HG03439 (cell line): ENCODE data around the gene YTHDC1.
"Not testable (repeated sequence)": the region's sequence is repeated elsewhere in the genome, so short reads cannot be mapped to it uniquely, and the experiment has no call there.

Experiments used
- ATAC-seq: cut with Tn5 transposase; IDR thresholded peaks from one replicate; pipeline ENCODE4 v1.9.1; 2021; ENCODE audit warnings: mild to moderate bottlenecking, moderate library complexity; ENCODE audit not compliant: unreplicated experiment

Gene YTHDC1

DNA sequence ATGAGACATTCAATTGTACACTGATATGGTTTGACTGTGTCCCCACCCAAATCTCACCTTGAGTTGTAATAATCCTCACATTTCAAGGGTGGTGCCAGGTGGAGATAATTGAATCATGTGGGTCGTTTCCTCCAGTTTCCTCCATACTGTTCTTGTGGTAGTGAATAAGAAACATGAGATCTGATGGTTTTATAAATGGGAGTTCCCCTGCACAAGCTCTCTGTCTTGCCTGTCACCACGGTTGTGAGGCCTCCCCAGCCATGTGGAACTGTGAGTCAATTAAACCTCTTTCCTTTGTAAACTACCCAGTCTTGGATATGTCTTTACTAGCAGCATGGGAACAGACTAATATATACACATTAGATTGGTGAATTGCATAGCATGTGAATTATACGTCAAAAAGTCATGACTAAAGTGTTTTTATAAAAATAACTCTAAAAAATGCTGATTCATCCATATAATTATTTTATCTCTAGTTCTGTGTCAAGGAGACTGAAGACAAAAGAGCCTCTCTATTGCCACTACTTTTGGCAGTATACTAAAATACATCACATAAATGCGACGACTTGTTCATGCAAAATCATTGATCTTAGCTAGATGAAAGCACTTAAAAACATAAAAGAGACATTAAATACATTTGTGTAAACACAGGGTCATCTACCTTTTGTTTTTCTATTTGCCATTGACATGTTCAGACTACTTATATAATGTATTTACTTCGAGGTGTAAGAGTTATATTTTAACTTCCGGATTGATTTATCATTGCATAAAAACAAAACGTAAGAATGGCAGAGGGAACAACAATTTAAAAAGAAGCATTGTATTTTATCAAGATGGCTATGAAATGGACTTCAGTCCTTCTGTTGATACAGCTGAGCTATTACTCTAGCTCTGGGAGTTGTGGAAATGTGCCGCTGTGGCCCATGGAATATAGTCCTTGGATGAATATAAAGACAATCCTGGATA lies 50.1 kb downstream of the YTHDC1 start:
- ATAC-seq: no peak

GRCh38 chr4:68297137-68297536 lies 52.8 kb downstream of the YTHDC1 start:
- no peak for ATAC-seq

DNA sequence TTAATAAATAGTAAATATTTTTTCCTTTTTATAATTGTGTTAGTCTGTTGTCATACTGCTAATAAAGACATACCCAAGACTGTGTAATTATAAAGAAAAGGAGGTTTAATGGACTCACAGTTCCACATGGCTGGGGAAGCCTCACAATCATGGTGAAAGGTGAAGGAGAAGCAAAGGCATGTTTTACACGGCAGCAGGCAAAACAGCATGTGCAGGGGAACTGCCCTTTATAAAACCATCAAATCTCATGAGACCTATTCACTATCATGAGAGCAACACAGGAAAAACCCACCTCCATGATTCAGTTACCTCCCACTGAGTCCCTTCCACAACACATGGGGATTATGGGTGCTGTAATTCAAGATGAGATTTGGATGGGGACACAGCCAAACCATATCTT lies 58.6 kb downstream of the YTHDC1 start:
- no peak for ATAC-seq

- ATAC-seq: no peak
Measured at GRCh38 chr4:68288393-68288740, 61.5 kb downstream of the YTHDC1 start.

DNA sequence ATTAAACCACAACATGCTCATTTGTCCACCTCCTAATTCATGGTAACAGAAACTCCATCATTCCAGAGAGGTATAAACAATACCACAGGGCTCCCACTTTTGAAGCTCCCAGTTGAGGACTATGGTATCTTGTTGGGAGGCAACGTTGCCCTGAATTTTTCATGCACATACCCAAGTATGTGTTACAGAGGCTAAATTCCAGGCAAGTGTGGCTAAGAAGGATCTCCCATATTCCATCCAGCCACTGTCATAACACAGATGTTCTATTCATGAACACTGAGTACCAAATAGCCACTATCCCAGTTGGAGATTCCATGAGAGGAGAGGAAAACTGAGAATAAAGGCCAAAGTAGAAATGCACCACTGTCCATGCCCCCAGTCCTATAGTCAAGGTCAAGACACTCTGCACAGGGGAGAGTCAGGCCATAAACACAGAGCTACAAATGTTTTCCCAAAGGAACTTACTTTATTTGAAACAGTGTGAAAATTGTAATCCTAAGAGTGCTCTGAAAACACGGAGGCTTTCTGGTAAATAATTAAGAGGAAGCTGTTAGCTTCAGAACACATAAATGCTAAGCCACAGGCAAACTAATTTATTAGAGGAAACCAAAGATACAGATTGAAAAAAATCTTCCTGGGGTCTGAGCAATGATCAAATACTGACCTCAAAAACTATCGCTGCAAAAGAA lies 62.0 kb downstream of the YTHDC1 start:
- ATAC-seq: no peak

DNA sequence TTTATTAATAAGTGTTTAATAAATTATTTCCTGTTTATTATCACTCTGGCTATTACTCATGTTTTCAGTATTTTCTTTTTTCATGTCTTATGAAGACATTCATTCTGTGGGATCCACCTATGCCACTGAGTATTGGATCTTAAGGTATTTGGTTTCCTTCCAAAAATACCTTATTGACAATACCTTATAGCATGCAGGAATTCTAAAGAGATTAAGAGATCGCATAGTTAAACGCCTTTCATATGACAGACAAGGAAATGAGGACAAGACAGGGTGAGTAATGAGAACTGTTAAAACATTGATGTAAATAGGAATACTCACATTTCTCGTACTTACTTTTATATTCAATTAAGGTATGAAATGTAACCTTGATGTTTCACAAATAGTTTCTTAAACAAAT lies 66.2 kb downstream of the YTHDC1 start:
- ATAC-seq: no peak

DNA sequence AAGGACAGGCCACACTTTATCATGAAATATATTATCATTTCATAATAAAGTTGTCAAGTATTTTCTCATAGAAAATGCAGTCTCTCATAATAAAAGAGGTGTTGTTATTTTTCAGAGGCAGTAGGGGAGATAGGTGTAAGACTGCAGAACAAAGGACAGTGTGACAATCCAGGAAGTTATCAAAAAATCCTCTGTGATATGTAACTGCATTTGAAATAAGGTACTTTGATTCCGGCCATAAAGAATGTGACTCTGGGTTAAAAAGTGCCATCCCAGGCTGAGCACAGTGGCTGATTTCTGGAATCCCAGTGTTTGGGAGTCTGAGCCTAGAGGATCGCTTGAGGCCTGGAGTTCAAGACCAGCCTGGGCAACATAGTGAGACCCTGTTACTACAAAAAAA lies 66.8 kb downstream of the YTHDC1 start:
- no peak for ATAC-seq

DNA sequence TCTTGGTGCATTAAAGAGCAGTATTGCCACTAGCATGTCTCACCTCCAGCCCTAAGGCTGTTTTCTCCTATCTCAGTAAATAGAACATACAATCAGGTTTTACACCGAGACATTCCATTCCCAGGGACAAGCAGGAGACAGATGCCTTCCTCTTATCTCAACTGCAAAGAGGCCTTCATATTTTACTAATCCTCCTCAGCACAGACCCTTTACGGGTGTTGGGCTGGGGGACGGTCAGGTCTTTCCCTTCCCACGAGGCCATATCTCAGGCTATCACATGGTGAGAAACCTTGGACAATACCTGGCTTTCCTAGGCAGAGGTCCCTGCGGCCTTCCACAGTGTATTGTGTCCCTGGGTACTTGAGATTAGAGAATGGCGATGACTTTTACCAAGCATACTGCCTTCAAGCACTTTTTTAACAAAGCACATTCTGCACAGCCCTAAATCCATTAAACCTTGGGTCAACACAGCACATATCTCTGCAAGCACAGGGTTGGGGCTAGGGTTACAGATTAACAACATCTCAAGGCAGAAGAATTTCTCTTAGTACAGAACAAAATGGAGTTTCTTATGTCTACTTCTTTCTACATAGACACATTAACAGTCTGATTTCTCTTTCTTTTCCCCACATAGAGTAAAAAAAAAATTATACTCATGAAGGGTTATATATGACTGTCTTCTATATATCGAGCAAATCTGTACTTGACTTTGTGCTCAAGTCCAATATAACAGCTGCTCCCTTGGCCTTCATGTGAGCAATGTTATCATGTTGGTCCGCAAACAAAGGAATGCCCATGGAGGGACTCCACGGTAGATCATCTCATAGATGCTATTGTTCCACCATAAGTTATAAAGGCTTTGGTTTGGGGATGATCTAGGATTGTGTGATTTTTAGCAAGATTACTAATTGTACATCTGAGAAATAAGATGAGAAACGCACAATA lies 67.8 kb downstream of the YTHDC1 start:
- not testable (repeated sequence) for ATAC-seq

DNA sequence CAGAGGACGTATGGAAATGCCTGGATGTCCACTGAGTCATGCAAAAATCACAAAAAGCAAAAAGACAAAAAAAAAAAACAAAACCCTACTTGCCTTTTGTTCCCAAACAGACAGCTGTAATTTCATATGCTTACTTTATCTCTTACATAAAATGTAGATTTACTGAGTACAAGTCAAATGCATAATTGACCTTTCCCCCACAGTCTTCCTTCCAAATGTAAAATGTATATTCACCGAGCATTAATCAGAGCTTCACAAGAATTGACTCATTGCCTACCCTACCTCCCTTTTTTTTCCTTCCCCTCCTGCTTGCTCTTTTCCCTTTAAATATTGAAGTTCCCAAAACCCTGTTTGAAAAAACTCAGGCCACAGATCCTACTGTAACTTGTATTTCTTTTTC lies 71.9 kb downstream of the YTHDC1 start:
- no peak for ATAC-seq

- ATAC-seq: no peak
Measured at GRCh38 chr4:68277627-68278026, 72.3 kb downstream of the YTHDC1 start.

DNA sequence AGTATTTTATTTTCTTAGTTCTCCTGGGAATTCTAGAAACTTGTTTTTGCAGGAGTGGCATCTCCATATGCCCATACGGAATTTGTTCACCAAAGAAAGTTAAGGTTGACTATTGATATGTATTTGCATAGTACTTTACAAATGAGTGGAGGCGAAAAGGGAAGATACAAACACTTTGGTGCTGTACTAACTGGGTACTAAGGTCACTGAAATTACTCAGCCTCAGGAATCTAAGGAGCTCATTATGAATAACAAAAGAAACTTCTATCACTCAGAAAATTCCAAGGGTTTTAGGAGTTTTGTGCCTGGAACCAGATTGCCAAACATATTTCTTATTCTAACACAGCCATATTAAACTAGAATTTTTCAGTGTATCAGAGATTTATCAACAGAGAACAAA lies 77.0 kb downstream of the YTHDC1 start:
- ATAC-seq: no peak

- no peak for ATAC-seq
Measured at GRCh38 chr4:68272380-68272779, 77.5 kb downstream of the YTHDC1 start.

DNA sequence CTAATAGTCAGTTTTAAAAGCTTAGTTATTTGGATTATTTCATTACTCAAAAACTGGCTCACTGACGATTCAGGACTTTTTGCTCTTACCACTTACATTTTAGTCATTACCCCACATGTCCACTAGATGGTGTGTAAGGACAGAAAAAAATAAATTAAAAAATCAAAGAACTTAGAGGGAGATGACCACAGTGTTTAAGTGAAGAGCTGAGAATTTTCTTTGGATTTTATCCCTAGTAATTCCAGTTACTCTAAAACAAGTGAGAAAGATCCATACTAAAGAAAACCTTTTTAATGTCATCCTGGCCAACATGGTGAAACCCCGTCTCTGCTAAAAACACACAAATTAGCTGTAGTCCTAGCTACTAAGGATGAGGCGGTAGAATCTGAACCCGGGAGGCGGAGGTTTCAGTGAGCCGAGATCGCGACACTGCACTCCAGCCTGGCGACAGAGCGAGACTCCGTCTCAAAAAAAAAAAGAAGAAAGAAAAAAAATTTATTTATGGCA lies 78.0 kb downstream of the YTHDC1 start:
- peak; percentile 70 for ATAC-seq

DNA sequence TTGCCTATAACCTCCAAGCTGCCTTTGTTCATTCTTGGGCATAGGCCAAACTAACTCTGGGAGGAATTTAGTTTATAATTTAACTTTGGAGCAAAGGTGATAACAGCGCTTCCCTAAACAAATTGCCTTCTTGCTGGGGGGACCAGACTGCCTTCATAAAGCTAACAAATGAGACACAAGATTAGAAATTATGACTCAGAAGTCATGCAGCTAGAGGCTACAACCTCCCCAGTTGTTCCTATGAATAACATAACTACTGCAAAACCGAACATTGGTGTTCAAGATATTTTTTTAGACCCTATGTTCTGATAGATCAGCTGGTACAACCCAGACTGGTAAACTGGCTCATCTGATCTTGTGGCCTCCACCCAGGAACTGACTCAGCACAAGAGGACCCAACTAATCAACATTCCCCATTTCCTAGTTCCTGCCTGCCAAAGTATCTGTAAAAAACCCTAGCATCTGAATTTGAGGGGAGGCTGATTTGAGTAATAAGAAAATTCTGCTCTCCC lies 82.4 kb downstream of the YTHDC1 start:
- ATAC-seq: no peak

DNA sequence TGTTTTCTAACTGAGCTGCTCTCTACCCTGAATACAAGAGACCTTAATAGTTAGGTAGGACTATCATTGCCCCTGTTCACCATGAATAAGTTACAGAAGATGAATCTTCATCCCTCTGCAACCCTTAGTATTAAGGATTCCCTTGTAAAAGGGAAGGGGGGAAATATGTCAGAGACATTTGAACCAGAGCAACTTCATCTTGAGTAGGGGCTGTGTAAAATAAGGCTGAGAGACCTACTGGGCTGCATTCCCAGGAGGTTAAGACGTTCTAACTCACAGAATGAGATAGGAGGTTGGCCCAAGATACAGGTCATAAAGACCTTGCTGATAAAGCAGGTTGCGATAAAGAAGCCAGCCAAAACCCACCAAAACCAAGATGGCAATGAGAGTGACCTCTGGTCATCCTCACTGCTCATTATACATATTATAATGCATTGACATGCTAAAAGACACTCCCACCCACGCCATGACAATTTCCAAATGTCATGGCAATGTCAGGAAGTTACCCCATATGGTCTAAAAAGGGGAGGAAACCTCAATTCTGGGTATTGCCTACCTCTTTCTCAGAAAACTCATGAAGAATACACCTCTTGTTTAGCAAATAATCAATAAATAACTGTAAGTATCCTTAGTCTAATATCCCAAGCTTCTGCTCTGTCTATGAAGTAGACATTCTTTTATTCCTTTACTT lies 84.9 kb downstream of the YTHDC1 start:
- ATAC-seq: no peak
